ENCODE data around the gene BRD3.

Gene BRD3

GRCh38 chr9:134053941-134054761, 13.7 kb downstream of the BRD3 start:
- DNase-seq = no peak

- no peak for DNase-seq
These were observed 14.4 kb downstream of the BRD3 start for GRCh38 chr9:134053401-134053871.

- DNase-seq = no peak
These were observed 14.9 kb downstream of the BRD3 start for GRCh38 chr9:134052941-134053340.

GRCh38 chr9:134052491-134052890, 15.3 kb downstream of the BRD3 start:
- no peak for DNase-seq

- DNase-seq = no peak
These were observed 16.5 kb downstream of the BRD3 start for GRCh38 chr9:134051319-134051718.

- DNase-seq = no peak
These were observed 17.1 kb downstream of the BRD3 start for GRCh38 chr9:134050726-134051125.

GRCh38 chr9:134049772-134050588, 17.8 kb downstream of the BRD3 start:
- no peak for DNase-seq

GRCh38 chr9:134049236-134049635, 18.6 kb downstream of the BRD3 start:
- no peak for DNase-seq

GRCh38 chr9:134048582-134048968, 19.3 kb downstream of the BRD3 start:
- DNase-seq = no peak

- DNase-seq = no peak
These were observed 19.8 kb downstream of the BRD3 start for GRCh38 chr9:134047868-134048581.

GRCh38 chr9:134046894-134047681, 20.7 kb downstream of the BRD3 start:
- DNase-seq = no peak

GRCh38 chr9:134045841-134046544, 21.8 kb downstream of the BRD3 start:
- no peak for DNase-seq

GRCh38 chr9:134044944-134045343, 22.9 kb downstream of the BRD3 start:
- no peak for DNase-seq

GRCh38 chr9:134043531-134043988, 24.3 kb downstream of the BRD3 start:
- no peak for DNase-seq

GRCh38 chr9:134041649-134041962, 26.2 kb downstream of the BRD3 start:
- DNase-seq = no peak

- no peak for DNase-seq
These were observed 26.8 kb downstream of the BRD3 start for GRCh38 chr9:134040781-134041648.

GRCh38 chr9:134040176-134040565, 27.7 kb downstream of the BRD3 start:
- DNase-seq = no peak

- no peak for DNase-seq
These were observed 28.2 kb downstream of the BRD3 start for GRCh38 chr9:134039386-134040175.

GRCh38 chr9:134037641-134038040, 30.2 kb downstream of the BRD3 start:
- DNase-seq = no peak

- no peak for DNase-seq
These were observed 31.7 kb downstream of the BRD3 start for GRCh38 chr9:134036130-134036529.

Measured in cortex of kidney (tissue), 1 donor.